Mesenchymal stem cell (in vitro differentiated cells and primary cell): ENCODE measurements around the gene POLD4.

ENCODE experiments used
- DNase-seq: peaks from one replicate; pipeline ENCODE4 v3.0.0-alpha.2; 2013
- H2AFZ ChIP-seq: one replicate; pipeline ENCODE4 v1.6.1; 2013; ENCODE audit warnings: low read depth, mild to moderate bottlenecking, control low read depth, inconsistent platforms, low read length, moderate library complexity
- H2AK5ac ChIP-seq: 2 replicates; pipeline ENCODE4 v1.6.1; 2013; ENCODE audit warnings: low read length, moderate library complexity, mild to moderate bottlenecking, inconsistent platforms; ENCODE audit not compliant: severe bottlenecking
- H2BK120ac ChIP-seq: one replicate; pipeline ENCODE4 v1.6.1; 2013; ENCODE audit warnings: low read depth, mild to moderate bottlenecking, inconsistent platforms, low read length, moderate library complexity
- H2BK12ac ChIP-seq, 2 experiments: one replicate each; pipeline ENCODE4 v1.6.1; 2013; ENCODE audit warnings: inconsistent platforms in 2 of 2, low read length in 2 of 2, mild to moderate bottlenecking in 2 of 2, moderate library complexity in 2 of 2, control low read depth in 1 of 2
- H2BK15ac ChIP-seq: one replicate; pipeline ENCODE4 v1.6.1; 2013; ENCODE audit warnings: mild to moderate bottlenecking, low read depth, inconsistent platforms; ENCODE audit not compliant: poor library complexity, severe bottlenecking
- H2BK5ac ChIP-seq: 2 replicates; pipeline ENCODE4 v1.6.1; 2013; ENCODE audit warnings: low read depth, mild to moderate bottlenecking, low read length, control low read depth, inconsistent platforms; ENCODE audit not compliant: poor library complexity, severe bottlenecking
- H3K14ac ChIP-seq, 2 experiments: one replicate each; pipeline ENCODE4 v1.6.1; 2013; ENCODE audit warnings: inconsistent platforms in 2 of 2, low read length in 2 of 2, control low read depth in 1 of 2, mild to moderate bottlenecking in 1 of 2, moderate library complexity in 1 of 2
- H3K18ac ChIP-seq, 2 experiments: one replicate each; pipeline ENCODE4 v1.6.1; 2013; ENCODE audit warnings: inconsistent platforms in 2 of 2, low read length in 2 of 2, control low read depth in 1 of 2, low read depth in 1 of 2, mild to moderate bottlenecking in 1 of 2
- H3K23ac ChIP-seq, 2 experiments: one replicate each; pipeline ENCODE4 v1.6.1; 2013; ENCODE audit warnings: inconsistent platforms in 2 of 2, low read length in 2 of 2, mild to moderate bottlenecking in 2 of 2, moderate library complexity in 2 of 2, control low read depth in 1 of 2
- H3K27ac ChIP-seq: 2 replicates; pipeline ENCODE4 v1.5.1; 2013; ENCODE audit warnings: mild to moderate bottlenecking, moderate library complexity, low read length, control low read depth, inconsistent platforms; ENCODE audit not compliant: poor library complexity, severe bottlenecking
- H3K27me3 ChIP-seq, 2 experiments: 2 replicates each; pipeline versions ENCODE4 v1.6.1 to v1.7.0; 2013; ENCODE audit warnings: low read length in 2 of 2, mild to moderate bottlenecking in 2 of 2, moderate library complexity in 2 of 2, control low read depth in 1 of 2, inconsistent platforms in 1 of 2; ENCODE audit not compliant: control insufficient read depth in 1 of 2, insufficient read depth in 1 of 2
- H3K36me3 ChIP-seq, 2 experiments: 2 replicates each; pipeline versions ENCODE4 v1.6.1 to v1.7.0; 2013; ENCODE audit warnings: low read length in 2 of 2, control low read depth in 1 of 2, inconsistent platforms in 1 of 2, low read depth in 1 of 2, mild to moderate bottlenecking in 1 of 2; ENCODE audit not compliant: insufficient read depth in 2 of 2, control insufficient read depth in 1 of 2
- H3K4ac ChIP-seq, 2 experiments: one replicate each; pipeline ENCODE4 v1.6.1; 2013; ENCODE audit warnings: inconsistent platforms in 2 of 2, low read length in 2 of 2, mild to moderate bottlenecking in 2 of 2, moderate library complexity in 2 of 2, control low read depth in 1 of 2, low read depth in 1 of 2
- H3K4me1 ChIP-seq: 2 replicates; pipeline ENCODE4 v1.6.1; 2013; ENCODE audit warnings: low read depth, low read length, control low read depth; ENCODE audit not compliant: control insufficient read depth, insufficient read depth
- H3K4me2 ChIP-seq: 2 replicates; pipeline ENCODE4 v1.6.1; 2013; ENCODE audit warnings: low read length, mild to moderate bottlenecking, inconsistent platforms; ENCODE audit not compliant: poor library complexity, severe bottlenecking
- H3K4me3 ChIP-seq, 2 experiments: 2 replicates each; pipeline versions ENCODE4 v1.5.1 to v1.7.0; 2013; ENCODE audit warnings: low read length in 2 of 2, mild to moderate bottlenecking in 2 of 2, control low read depth in 1 of 2, low read depth in 1 of 2; ENCODE audit not compliant: insufficient read depth in 1 of 2
- H3K79me1 ChIP-seq: replicated peaks from 2 replicates; pipeline ENCODE4 v1.6.1; 2013; ENCODE audit warnings: mild to moderate bottlenecking, control low read depth, low read length, inconsistent platforms; ENCODE audit not compliant: poor library complexity, severe bottlenecking
- H3K9ac ChIP-seq: 2 replicates; pipeline ENCODE4 v1.7.0; 2013; ENCODE audit warnings: mild to moderate bottlenecking, low read length, moderate library complexity
- H3K9me3 ChIP-seq: 2 replicates; pipeline ENCODE4 v1.7.0; 2013; ENCODE audit warnings: mild to moderate bottlenecking, low read length; ENCODE audit not compliant: control insufficient read depth
- H4K8ac ChIP-seq: one replicate; pipeline ENCODE4 v1.6.1; 2013; ENCODE audit warnings: inconsistent platforms, mild to moderate bottlenecking, low read length, moderate library complexity
- H4K91ac ChIP-seq: one replicate; pipeline ENCODE4 v1.6.1; 2013; ENCODE audit warnings: mild to moderate bottlenecking, low read length, inconsistent platforms
- WGBS: methylation state at CpG from one replicate; pipeline ENCODE4 v1.1.7; 2013; ENCODE audit warnings: mixed read lengths; 5-methylcytosine and 5-hydroxymethylcytosine counted together

POLD4 gene

GRCh38 chr11:67396587-67397389 lies 43.4 kb upstream of the POLD4 start:
- 25% methylated on average over 9 of the region's 13 CpGs for WGBS
- Histone ChIP-seq H3K4me2 (no peak overlapping the region), H3K18ac (peak overlapping the region in 1 of 2 experiments; percentile 60), H3K79me1 (peaks cover 36% of the 10 kb centered on the region), H3K27me3 (no peaks in the 10 kb centered on the region), H2AFZ (no peak overlapping the region), H2BK15ac (no peak overlapping the region), H3K36me3 (peaks cover 46 to 64% of the 10 kb centered on the region in 2 experiments), H2AK5ac (no peak overlapping the region), H2BK12ac (peak overlapping the region in 1 of 2 experiments; percentile 67), H2BK120ac (no peak overlapping the region), H2BK5ac (no peak overlapping the region), H3K4me1 (peaks cover 35% of the 10 kb centered on the region), H3K9ac (no peak overlapping the region), H3K4me3 (peak overlapping the region in 1 of 2 experiments; percentile 10), H3K9me3 (no peaks in the 10 kb centered on the region), H4K8ac (peak overlapping the region; percentile 82), H3K14ac (no peak overlapping the region), H3K27ac (no peak overlapping the region), H4K91ac (peak overlapping the region; percentile 54), H3K23ac (peak overlapping the region in 1 of 2 experiments; percentile 67), H3K4ac (peak overlapping the region in 1 of 2 experiments; percentile 61)
- DNase-seq: no peak

- H2BK15ac ChIP-seq: no peak overlapping the region
- H3K4me3 ChIP-seq: no peak overlapping the region
- peaks cover 36% of the 10 kb centered on the region for H3K79me1 ChIP-seq
- no peak overlapping the region for H4K8ac ChIP-seq
- peaks cover 35% of the 10 kb centered on the region for H3K4me1 ChIP-seq
- DNase-seq: no peak
- H3K9ac ChIP-seq: no peak overlapping the region
- H2BK12ac ChIP-seq: no peak overlapping the region
- H2AK5ac ChIP-seq: no peak overlapping the region
- H3K4ac ChIP-seq: no peak overlapping the region
- H3K27ac ChIP-seq: no peak overlapping the region
- no peak overlapping the region for H3K4me2 ChIP-seq
- no peaks in the 10 kb centered on the region for H3K27me3 ChIP-seq
- H3K9me3 ChIP-seq: no peaks in the 10 kb centered on the region
- peak overlapping the region; percentile 54 for H4K91ac ChIP-seq
- peak overlapping the region in 1 of 2 experiments; percentile 67 for H3K23ac ChIP-seq
- 96% methylated on average over 7 of the region's 7 CpGs for WGBS
- peak overlapping the region in 1 of 2 experiments; percentile 60 for H3K18ac ChIP-seq
- H3K14ac ChIP-seq: no peak overlapping the region
- no peak overlapping the region for H2BK5ac ChIP-seq
- no peak overlapping the region for H2BK120ac ChIP-seq
- H3K36me3 ChIP-seq: peaks cover 46 to 64% of the 10 kb centered on the region in 2 experiments
- H2AFZ ChIP-seq: no peak overlapping the region
Observed at GRCh38 chr11:67396259-67396581, 42.9 kb upstream of the POLD4 start.

- Histone ChIP-seq H3K4me3 (no peak overlapping the region), H3K18ac (no peak overlapping the region), H3K9ac (no peak overlapping the region), H3K4ac (no peak overlapping the region), H2BK12ac (peak overlapping the region in 1 of 2 experiments; percentile 1), H4K8ac (no peak overlapping the region), H3K36me3 (peaks cover 46 to 64% of the 10 kb centered on the region in 2 experiments), H2BK15ac (no peak overlapping the region), H3K79me1 (peaks cover 36% of the 10 kb centered on the region), H2BK120ac (no peak overlapping the region), H3K9me3 (no peaks in the 10 kb centered on the region), H3K4me1 (peaks cover 37% of the 10 kb centered on the region), H3K23ac (no peak overlapping the region), H2AFZ (no peak overlapping the region), H3K14ac (no peak overlapping the region), H2BK5ac (no peak overlapping the region), H3K27ac (no peak overlapping the region), H4K91ac (peak overlapping the region; percentile 15), H3K4me2 (no peak overlapping the region), H3K27me3 (no peaks in the 10 kb centered on the region), H2AK5ac (no peak overlapping the region)
- no peak for DNase-seq
- WGBS: 96% methylated on average over 18 of the region's 19 CpGs
Observed at GRCh38 chr11:67395555-67396258, 42.4 kb upstream of the POLD4 start.

- Histone ChIP-seq H3K23ac (no peak overlapping the region), H2AK5ac (no peak overlapping the region), H3K27me3 (no peaks in the 10 kb centered on the region), H2BK120ac (no peak overlapping the region), H3K4ac (no peak overlapping the region), H4K8ac (no peak overlapping the region), H3K27ac (no peak overlapping the region), H3K79me1 (peaks cover 41% of the 10 kb centered on the region), H3K9me3 (no peaks in the 10 kb centered on the region), H3K4me1 (peaks cover 25% of the 10 kb centered on the region), H3K4me2 (no peak overlapping the region), H2BK5ac (no peak overlapping the region), H3K9ac (no peak overlapping the region), H2BK12ac (no peak overlapping the region), H2AFZ (no peak overlapping the region), H4K91ac (no peak overlapping the region), H3K4me3 (no peak overlapping the region), H3K36me3 (peaks cover 34 to 50% of the 10 kb centered on the region in 2 experiments), H2BK15ac (no peak overlapping the region), H3K14ac (no peak overlapping the region), H3K18ac (no peak overlapping the region)
- no peak for DNase-seq
- 94% methylated on average over 5 of the region's 5 CpGs for WGBS
Observed at GRCh38 chr11:67393990-67394389, 40.6 kb upstream of the POLD4 start.
